K562 (cell line): ENCODE results near the gene CD300E. TPM values are rescaled to one million over a fixed set of nuclear protein-coding genes. Genes with fewer than 3 reads are reported as not detected.
A peak's percentile ranks its signal among the peaks of the same experiment; 100 is the strongest.

Experiments used
- ARID1B ChIP-seq: fragments of 450-650 bp; IDR thresholded peaks from 2 replicates; pipeline ENCODE4 v1.6.1; 2016; ENCODE audit warnings: antibody characterized with exemption, mild to moderate bottlenecking, inconsistent platforms
- GTF2E2 ChIP-seq: fragments of 200-800 bp; sonication (Bioruptor generic); IDR thresholded peaks from 2 replicates; pipeline ENCODE4 v1.6.1; 2016; ENCODE audit warnings: missing genetic modification characterization, missing compliant biosample characterization
- KLF6 ChIP-seq: fragments of 250-450 bp; sonication (Bioruptor Pico); IDR thresholded peaks from 2 replicates; pipeline ENCODE4 v1.4.0; 2020; ENCODE audit warnings: mild to moderate bottlenecking, moderate library complexity, borderline replicate concordance
- RAD21 ChIP-seq, 2 experiments: fragments of 250-450 bp in 1 of 2; fragments of 450-650 bp in 1 of 2; sonication (Bioruptor Pico) in 1 of 2; formaldehyde crosslinking in 1 of 2; IDR thresholded peaks in 1 of 2; conservative IDR thresholded peaks in 1 of 2; 2 replicates each; pipeline versions ENCODE4 v1.4.0 to v1.8.0; 2020 to 2022; ENCODE audit warnings: mild to moderate bottlenecking in 2 of 2, moderate library complexity in 1 of 2
- SAP30 ChIP-seq: fragments of 200-600 bp; sonication (generic); IDR thresholded peaks from 2 replicates; pipeline ENCODE4 v1.6.1; 2012; ENCODE audit warnings: borderline replicate concordance, low read depth, mild to moderate bottlenecking, moderate library complexity, low read length, control low read depth, inconsistent platforms; ENCODE audit not compliant: insufficient read depth, poor library complexity, severe bottlenecking
- ZNF12 ChIP-seq: sonication (generic); formaldehyde crosslinking; IDR thresholded peaks from 2 replicates; pipeline ENCODE4 v1.4.0; 2020; ENCODE audit warnings: mild to moderate bottlenecking, missing genetic modification reagents
- ZNF583 ChIP-seq: fragments of 250-450 bp; sonication (Bioruptor Pico); IDR thresholded peaks from 2 replicates; pipeline ENCODE4 v1.4.0; 2020
- polyA plus RNA-seq, 8 experiments: library from polyadenylated mRNA; depleted of rRNA in 4 of 8; stranded (reverse) in 5 of 8; unstranded in 3 of 8; fragments of >200 nt; fragmentation: Nextera tagmentation in 2 of 8; fragmentation: Illumina TruSeq in 1 of 8; extraction: Ambion mirVana in 2 of 8; extraction: Trizol in 1 of 8; gene quantifications; 2 replicates each; pipeline versions ENCODE4 v1.2.1 to v1.2.3, GENCODE V29; 2011 to 2014; ENCODE audit warnings: inconsistent platforms in 1 of 8, missing spikeins in 1 of 8
- total RNA-seq, 7 experiments: library from RNA; depleted of rRNA in 6 of 7; stranded (reverse); fragments of >200 nt in 6 of 7; fragmentation: Illumina TruSeq in 2 of 7; extraction: Trizol in 2 of 7; gene quantifications; 2 replicates each; pipeline versions ENCODE4 v1.2.1 to v1.2.3, GENCODE V29; 2011 to 2021; ENCODE audit warnings: low replicate concordance in 1 of 7
- TF ChIP-seq, protein P1 (sequence below): fragments of 450-650 bp; formaldehyde crosslinking; IDR thresholded peaks from 2 replicates; pipeline ENCODE4 v1.4.0; 2020; ENCODE audit warnings: mild to moderate bottlenecking, moderate library complexity
- TF ChIP-seq, protein P2 (sequence below): sonication (generic); formaldehyde crosslinking; IDR thresholded peaks from 2 replicates; pipeline ENCODE4 v1.9.0; 2022; ENCODE audit warnings: mild to moderate bottlenecking, missing genetic modification reagents
- TF ChIP-seq, protein P3 (sequence below), 3 experiments: IDR thresholded peaks in 2 of 3; conservative IDR thresholded peaks in 1 of 3; 2 replicates each; pipeline ENCODE4 v1.5.1; 2011 to 2012; ENCODE audit warnings: low read length in 3 of 3, mild to moderate bottlenecking in 3 of 3, control low read depth in 2 of 3, improper control_type of control experiment in 1 of 3, inconsistent platforms in 1 of 3, low read depth in 1 of 3, mixed read lengths in 1 of 3, moderate library complexity in 1 of 3; ENCODE audit not compliant: insufficient read depth in 2 of 3

The CD300E gene
- total and polyA plus RNA-seq, 9 of the 15 experiments (the other 6 are each of a cell fraction or from before 2014, with no cell fraction given): not detected

DNA sequence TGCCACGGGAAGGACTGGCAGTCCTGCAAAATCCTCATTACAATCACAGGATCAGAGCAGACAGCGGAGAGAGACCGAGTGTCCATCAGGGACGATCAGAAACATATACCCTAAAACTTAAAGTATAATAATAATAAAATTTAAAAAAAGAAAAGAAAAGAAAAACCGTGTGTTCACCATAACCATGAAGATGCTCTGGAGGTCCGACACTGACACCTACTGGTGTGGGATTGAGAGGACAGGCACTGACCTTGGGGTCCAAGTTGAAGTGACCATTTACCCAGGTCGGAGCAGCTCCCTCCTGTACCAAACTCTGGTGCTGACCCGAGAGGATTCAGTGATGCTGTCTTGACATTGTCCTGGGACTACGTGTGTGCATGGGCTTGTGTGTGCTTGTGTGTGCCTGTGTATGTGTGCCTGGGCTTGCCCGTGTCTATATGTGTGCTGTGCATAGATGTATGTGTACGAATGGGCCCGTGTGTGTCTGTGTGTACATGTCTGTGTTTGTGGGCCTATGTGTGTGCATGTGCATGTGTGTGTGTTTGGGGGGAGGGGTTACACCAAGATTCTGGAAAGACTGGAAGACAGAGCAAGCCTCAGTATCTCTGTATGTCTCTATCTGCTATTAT lies 21.5 kb downstream of the CD300E start (continued):
- TF ChIP-seq, protein P1, sequence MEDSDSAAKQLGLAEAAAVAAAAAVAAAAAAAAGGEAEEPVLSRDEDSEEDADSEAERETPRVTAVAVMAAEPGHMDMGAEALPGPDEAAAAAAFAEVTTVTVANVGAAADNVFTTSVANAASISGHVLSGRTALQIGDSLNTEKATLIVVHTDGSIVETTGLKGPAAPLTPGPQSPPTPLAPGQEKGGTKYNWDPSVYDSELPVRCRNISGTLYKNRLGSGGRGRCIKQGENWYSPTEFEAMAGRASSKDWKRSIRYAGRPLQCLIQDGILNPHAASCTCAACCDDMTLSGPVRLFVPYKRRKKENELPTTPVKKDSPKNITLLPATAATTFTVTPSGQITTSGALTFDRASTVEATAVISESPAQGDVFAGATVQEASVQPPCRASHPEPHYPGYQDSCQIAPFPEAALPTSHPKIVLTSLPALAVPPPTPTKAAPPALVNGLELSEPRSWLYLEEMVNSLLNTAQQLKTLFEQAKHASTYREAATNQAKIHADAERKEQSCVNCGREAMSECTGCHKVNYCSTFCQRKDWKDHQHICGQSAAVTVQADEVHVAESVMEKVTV: peak; percentile 69
- TF ChIP-seq ZNF12 (CRISPR knock-in tag): no peak
- TF ChIP-seq, protein P2, sequence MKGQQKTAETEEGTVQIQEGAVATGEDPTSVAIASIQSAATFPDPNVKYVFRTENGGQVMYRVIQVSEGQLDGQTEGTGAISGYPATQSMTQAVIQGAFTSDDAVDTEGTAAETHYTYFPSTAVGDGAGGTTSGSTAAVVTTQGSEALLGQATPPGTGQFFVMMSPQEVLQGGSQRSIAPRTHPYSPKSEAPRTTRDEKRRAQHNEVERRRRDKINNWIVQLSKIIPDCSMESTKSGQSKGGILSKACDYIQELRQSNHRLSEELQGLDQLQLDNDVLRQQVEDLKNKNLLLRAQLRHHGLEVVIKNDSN: no peak
- TF ChIP-seq SAP30: no peak
- no peak for TF ChIP-seq GTF2E2 (tag)
- TF ChIP-seq, protein P3, sequence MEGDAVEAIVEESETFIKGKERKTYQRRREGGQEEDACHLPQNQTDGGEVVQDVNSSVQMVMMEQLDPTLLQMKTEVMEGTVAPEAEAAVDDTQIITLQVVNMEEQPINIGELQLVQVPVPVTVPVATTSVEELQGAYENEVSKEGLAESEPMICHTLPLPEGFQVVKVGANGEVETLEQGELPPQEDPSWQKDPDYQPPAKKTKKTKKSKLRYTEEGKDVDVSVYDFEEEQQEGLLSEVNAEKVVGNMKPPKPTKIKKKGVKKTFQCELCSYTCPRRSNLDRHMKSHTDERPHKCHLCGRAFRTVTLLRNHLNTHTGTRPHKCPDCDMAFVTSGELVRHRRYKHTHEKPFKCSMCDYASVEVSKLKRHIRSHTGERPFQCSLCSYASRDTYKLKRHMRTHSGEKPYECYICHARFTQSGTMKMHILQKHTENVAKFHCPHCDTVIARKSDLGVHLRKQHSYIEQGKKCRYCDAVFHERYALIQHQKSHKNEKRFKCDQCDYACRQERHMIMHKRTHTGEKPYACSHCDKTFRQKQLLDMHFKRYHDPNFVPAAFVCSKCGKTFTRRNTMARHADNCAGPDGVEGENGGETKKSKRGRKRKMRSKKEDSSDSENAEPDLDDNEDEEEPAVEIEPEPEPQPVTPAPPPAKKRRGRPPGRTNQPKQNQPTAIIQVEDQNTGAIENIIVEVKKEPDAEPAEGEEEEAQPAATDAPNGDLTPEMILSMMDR (IDR thresholded peaks at IDR 0.05 in 2 of 3, conservative IDR thresholded peaks at IDR 0.05 in 1 of 3; ENCODE audit: insufficient read depth in 2 of 3, low read depth in 1 of 3, low read length in 3 of 3): peak; percentile 73 to 83 (median 81)
- TF ChIP-seq RAD21 (CRISPR knock-in tag; conservative IDR thresholded peaks at IDR 0.05 in 1 of 2, IDR thresholded peaks at IDR 0.05 in 1 of 2): peak; percentile 76 to 80
- TF ChIP-seq ARID1B: no peak
- TF ChIP-seq KLF6: no peak
- no peak for TF ChIP-seq ZNF583 (CRISPR knock-in tag)
